Left ventricle myocardium inferior (tissue), 1 donor: ENCODE measurements around the gene FOXE3. TPM values are rescaled to one million over a fixed set of nuclear protein-coding genes. Genes with fewer than 3 reads are reported as not detected.

Source experiments
- DNase-seq: peaks from one replicate; pipeline ENCODE4 v3.0.0-alpha.2; 2020
- H3K27ac ChIP-seq: fragments of 200-600 bp; replicated peaks from 2 replicates; pipeline ENCODE4 v1.8.0; 2021
- H3K27me3 ChIP-seq: fragments of 200-600 bp; 2 replicates; pipeline ENCODE4 v1.8.0; 2021; ENCODE audit warnings: low read depth
- H3K36me3 ChIP-seq: fragments of 200-600 bp; 2 replicates; pipeline ENCODE4 v1.8.0; 2021
- H3K4me1 ChIP-seq: fragments of 200-600 bp; 2 replicates; pipeline ENCODE4 v1.8.0; 2021
- H3K4me3 ChIP-seq: fragments of 200-600 bp; 2 replicates; pipeline ENCODE4 v1.8.0; 2021; ENCODE audit warnings: mild to moderate bottlenecking, moderate library complexity
- H3K9me3 ChIP-seq: fragments of 200-600 bp; replicated peaks from 2 replicates; pipeline ENCODE4 v1.8.0; 2021
- CTCF ChIP-seq: fragments of 200-600 bp; IDR thresholded peaks from 2 replicates; pipeline ENCODE4 v1.8.0; 2021; ENCODE audit warnings: antibody characterized with exemption, mild to moderate bottlenecking, borderline replicate concordance
- intact Hi-C: fragments of 100-400 bp; cut with micrococcal nuclease; formaldehyde crosslinking; loops from one replicate; pipeline ENCODE4 v1.11.0; 2022
- total RNA-seq: library from RNA; stranded (reverse); fragmentation: NEBNext Ultra II Directional; extraction: Animal tissue kit (Norgen Biotek cat#: 25700); gene quantifications from one replicate; pipeline ENCODE4 v1.2.1, GENCODE V29; 2021
- donor health status: DM: no; HTN: yes; CAD: no; lungs with severe emphysema.

The FOXE3 gene
- total RNA-seq, 1 donor from 2014 or later, result not detected

- no peaks in the 10 kb centered on the region for H3K4me1 ChIP-seq
- no peak overlapping the region for H3K27ac ChIP-seq
- no peak for DNase-seq
- TF ChIP-seq CTCF, result no peak
- H3K36me3 ChIP-seq, result peaks cover 2% of the 10 kb centered on the region
- intact Hi-C loops, result no loop called here
- peaks cover 2% of the 10 kb centered on the region for H3K27me3 ChIP-seq
- no peaks in the 10 kb centered on the region for H3K9me3 ChIP-seq
- no peak overlapping the region for H3K4me3 ChIP-seq
Measured at GRCh38 chr1:47388030-47388890, 27.8 kb upstream of the FOXE3 start.

GRCh38 chr1:47388891-47389238, 27.2 kb upstream of the FOXE3 start:
- Histone ChIP-seq H3K36me3 (no peaks in the 10 kb centered on the region), H3K4me3 (no peak overlapping the region), H3K9me3 (no peaks in the 10 kb centered on the region), H3K27ac (no peak overlapping the region), H3K4me1 (no peaks in the 10 kb centered on the region), H3K27me3 (peaks cover 8% of the 10 kb centered on the region)
- intact Hi-C loops, result no loop called here
- peak; percentile 33 for DNase-seq
- TF ChIP-seq CTCF, result peak; percentile 67

- DNase-seq, result no peak
- H3K27me3 ChIP-seq, result peaks cover 16% of the 10 kb centered on the region
- no peak overlapping the region for H3K4me3 ChIP-seq
- intact Hi-C loops, result no loop called here
- H3K9me3 ChIP-seq, result no peaks in the 10 kb centered on the region
- TF ChIP-seq CTCF, result no peak
- H3K4me1 ChIP-seq, result no peaks in the 10 kb centered on the region
- no peak overlapping the region for H3K27ac ChIP-seq
- H3K36me3 ChIP-seq, result no peaks in the 10 kb centered on the region
Measured at GRCh38 chr1:47389731-47390130, 26.4 kb upstream of the FOXE3 start.

- H3K27ac ChIP-seq, result no peak overlapping the region
- peaks cover 27% of the 10 kb centered on the region for H3K27me3 ChIP-seq
- no peaks in the 10 kb centered on the region for H3K36me3 ChIP-seq
- no peaks in the 10 kb centered on the region for H3K4me1 ChIP-seq
- H3K4me3 ChIP-seq, result no peak overlapping the region
- intact Hi-C loops, result no loop called here
- no peak for DNase-seq
- TF ChIP-seq CTCF, result no peak
- H3K9me3 ChIP-seq, result no peaks in the 10 kb centered on the region
Measured at GRCh38 chr1:47390843-47391242, 25.2 kb upstream of the FOXE3 start.

GRCh38 chr1:47393141-47393540, 22.9 kb upstream of the FOXE3 start:
- Histone ChIP-seq H3K4me3 (no peak overlapping the region), H3K9me3 (no peaks in the 10 kb centered on the region), H3K4me1 (no peaks in the 10 kb centered on the region), H3K27ac (no peak overlapping the region), H3K27me3 (peaks cover 48% of the 10 kb centered on the region), H3K36me3 (no peaks in the 10 kb centered on the region)
- no peak for TF ChIP-seq CTCF
- no peak for DNase-seq
- intact Hi-C loops, result no loop called here
